Sigmoid colon (tissue), 7 donors: ENCODE measurements around the gene EVA1A. TPM values are rescaled to one million over a fixed set of nuclear protein-coding genes. Genes with fewer than 3 reads are reported as not detected.

Experiments used
- DNase-seq: peaks from one replicate; pipeline ENCODE4 v3.0.0-alpha.2; 2019
- H3K27ac ChIP-seq, 4 donors: fragments of 200-600 bp; sonication (generic); one replicate each; pipeline ENCODE4 v1.5.1; 2016 to 2019; ENCODE audit warnings: mild to moderate bottlenecking in 1 of 4
- H3K27me3 ChIP-seq, 3 donors: fragments of 200-600 bp; sonication (generic); one replicate each; pipeline ENCODE4 v1.5.1; 2019; ENCODE audit warnings: mild to moderate bottlenecking in 1 of 3
- H3K36me3 ChIP-seq, 4 donors: fragments of 200-600 bp; sonication (generic); one replicate each; pipeline ENCODE4 v1.5.1; 2016 to 2019
- H3K4me1 ChIP-seq, 4 donors: fragments of 200-600 bp; sonication (generic); one replicate each; pipeline ENCODE4 v1.5.1; 2017 to 2019
- H3K4me3 ChIP-seq, 4 donors: fragments of 200-600 bp; sonication (generic); one replicate each; pipeline ENCODE4 v1.5.1; 2017 to 2019; ENCODE audit warnings: mild to moderate bottlenecking in 2 of 4, moderate library complexity in 1 of 4
- H3K9me3 ChIP-seq, 4 donors: fragments of 200-600 bp in 3 of 4; sonication (generic) in 3 of 4; one replicate each; pipeline versions ENCODE4 v1.5.1 to v1.6.1; 2013 to 2019
- CTCF ChIP-seq, 4 experiments: fragments of 450-650 bp in 3 of 4; fragments of 200-600 bp in 1 of 4; IDR thresholded peaks; one replicate each; pipeline ENCODE4 v1.5.1; 2016 to 2019; ENCODE audit warnings: antibody characterized with exemption in 4 of 4, mild to moderate bottlenecking in 3 of 4, moderate library complexity in 2 of 4
- EP300 ChIP-seq, 4 donors: sonication (generic); formaldehyde crosslinking; IDR thresholded peaks; one replicate each; pipeline ENCODE4 v1.6.1; 2017; ENCODE audit warnings: antibody characterized with exemption in 4 of 4
- POLR2A ChIP-seq, 2 donors: fragments of 450-650 bp; IDR thresholded peaks; one replicate each; pipeline ENCODE4 v1.6.1; 2016; ENCODE audit warnings: antibody characterized with exemption in 2 of 2, mild to moderate bottlenecking in 2 of 2, moderate library complexity in 2 of 2
- POLR2AphosphoS5 ChIP-seq, 4 donors: sonication (generic); formaldehyde crosslinking; IDR thresholded peaks; one replicate each; pipeline ENCODE4 v1.6.1; 2017; ENCODE audit warnings: antibody characterized with exemption in 4 of 4
- WGBS, 2 donors: extraction: QIAGEN DNeasy Blood & Tissue Kit; methylation state at CpG; one replicate each; pipeline ENCODE4 v1.1.7; 2013; 5-methylcytosine and 5-hydroxymethylcytosine counted together
- intact Hi-C: fragments of 100-400 bp; cut with DNase I; formaldehyde crosslinking; loops from one replicate; pipeline ENCODE4 v1.15.1; 2023
- polyA plus RNA-seq, 3 donors: library from polyadenylated mRNA; stranded (reverse); fragments of 200-250 nt; gene quantifications; one replicate each; pipeline ENCODE4 v1.2.3, GENCODE V29; 2013
- total RNA-seq, 4 donors: library from RNA; depleted of rRNA; stranded (reverse); fragments of >200 nt; gene quantifications; one replicate each; pipeline ENCODE4 v1.1.0, GENCODE V29; 2016
- donor health status: healthy with polysubstance abuse.
- donor health status: Bipolar disorder and iron deficiency.
- donor health status: healthy.

EVA1A gene
- total and polyA plus RNA-seq, 7 donors: 1.2 to 5.4 (median 1.2) TPM; not detected in 4

GRCh38 chr2:75587954-75588587, 27.3 kb upstream of the EVA1A start:
- no peak overlapping the region for H3K4me3 ChIP-seq
- TF ChIP-seq CTCF (IDR thresholded peaks at IDR 0.05): no peak
- TF ChIP-seq EP300 (IDR thresholded peaks at IDR 0.05): no peak
- no peak for TF ChIP-seq POLR2A (IDR thresholded peaks at IDR 0.05)
- no peak for TF ChIP-seq POLR2AphosphoS5 (IDR thresholded peaks at IDR 0.05)
- 85 to 86% methylated on average over 5 of the region's 5 CpGs for WGBS, 2 donors
- intact Hi-C loops: no loop called here
- no peak for DNase-seq
- H3K27me3 ChIP-seq: no peaks in the 10 kb centered on the region
- no peak overlapping the region for H3K27ac ChIP-seq
- no peaks in the 10 kb centered on the region for H3K36me3 ChIP-seq
- H3K4me1 ChIP-seq: no peaks in the 10 kb centered on the region
- no peaks in the 10 kb centered on the region for H3K9me3 ChIP-seq

GRCh38 chr2:75586971-75587370, 26.2 kb upstream of the EVA1A start:
- intact Hi-C loops: no loop called here

GRCh38 chr2:75582840-75583239, 22.1 kb upstream of the EVA1A start:
- intact Hi-C loops: no loop called here
- Histone ChIP-seq H3K27me3 (no peaks in the 10 kb centered on the region), H3K27ac (no peak overlapping the region), H3K36me3 (no peaks in the 10 kb centered on the region), H3K4me3 (no peak overlapping the region), H3K4me1 (no peaks in the 10 kb centered on the region), H3K9me3 (no peaks in the 10 kb centered on the region)
- TF ChIP-seq POLR2A (IDR thresholded peaks at IDR 0.05) (no peak), EP300 (IDR thresholded peaks at IDR 0.05) (no peak)
- DNase-seq: no peak
- WGBS, 2 donors: 60 to 83% methylated on average over 1 of the region's 1 CpG

More at GRCh38 chr2:75586971-75587370, 26.2 kb upstream of the EVA1A start:
- DNase-seq: no peak
- H3K36me3 ChIP-seq: no peaks in the 10 kb centered on the region
- H3K4me3 ChIP-seq: no peak overlapping the region
- no peak overlapping the region for H3K27ac ChIP-seq
- H3K4me1 ChIP-seq: no peaks in the 10 kb centered on the region
- no peak for TF ChIP-seq EP300 (IDR thresholded peaks at IDR 0.05)
- no peak for TF ChIP-seq POLR2AphosphoS5 (IDR thresholded peaks at IDR 0.05)
- TF ChIP-seq POLR2A (IDR thresholded peaks at IDR 0.05): no peak
- TF ChIP-seq CTCF (IDR thresholded peaks at IDR 0.05): no peak
- no peaks in the 10 kb centered on the region for H3K9me3 ChIP-seq
- no peaks in the 10 kb centered on the region for H3K27me3 ChIP-seq
- 81 to 84% methylated on average over 2 of the region's 2 CpGs for WGBS, 2 donors

- no peak for DNase-seq
- Histone ChIP-seq H3K4me3 (no peak overlapping the region), H3K27me3 (no peaks in the 10 kb centered on the region), H3K4me1 (no peaks in the 10 kb centered on the region), H3K27ac (no peak overlapping the region), H3K36me3 (no peaks in the 10 kb centered on the region), H3K9me3 (no peaks in the 10 kb centered on the region)
- intact Hi-C loops: no loop called here
- TF ChIP-seq CTCF (IDR thresholded peaks at IDR 0.05) (no peak), POLR2AphosphoS5 (IDR thresholded peaks at IDR 0.05) (no peak), EP300 (IDR thresholded peaks at IDR 0.05) (no peak), POLR2A (IDR thresholded peaks at IDR 0.05) (no peak)
- WGBS, 2 donors: 82 to 100% methylated on average over 1 of the region's 1 CpG
Observed at GRCh38 chr2:75580606-75581005, 19.9 kb upstream of the EVA1A start.

GRCh38 chr2:75580156-75580555, 19.4 kb upstream of the EVA1A start:
- no peaks in the 10 kb centered on the region for H3K27me3 ChIP-seq
- no peak for DNase-seq
- H3K27ac ChIP-seq: no peak overlapping the region
- 81 to 82% methylated on average over 1 of the region's 1 CpG for WGBS, 2 donors
- intact Hi-C loops: no loop called here
- H3K4me3 ChIP-seq: no peak overlapping the region
- no peak for TF ChIP-seq POLR2AphosphoS5 (IDR thresholded peaks at IDR 0.05)
- TF ChIP-seq POLR2A (IDR thresholded peaks at IDR 0.05): no peak
- TF ChIP-seq CTCF (IDR thresholded peaks at IDR 0.05): no peak
- no peak for TF ChIP-seq EP300 (IDR thresholded peaks at IDR 0.05)
- H3K9me3 ChIP-seq: no peaks in the 10 kb centered on the region
- no peaks in the 10 kb centered on the region for H3K4me1 ChIP-seq
- no peaks in the 10 kb centered on the region for H3K36me3 ChIP-seq
